Activated CD8-positive, alpha-beta memory T cell treated with anti-CD3 and anti-CD28 coated beads, Interleukin-2, amount 10 ng/mL, durations not matched to agents 7 days and 5 days (primary cell): Measurements from ENCODE around the gene BEST4. TPM values are rescaled to one million over a fixed set of nuclear protein-coding genes. Genes with fewer than 3 reads are reported as not detected.

ENCODE experiments used
- ATAC-seq: fragments of 150-1000 bp; cut with Tn5 transposase; one replicate; pipeline ENCODE4 v1.10.0; 2021; ENCODE audit warnings: moderate library complexity
- CTCF ChIA-PET: fragments of 350-600 bp; sonication (Branson Sonifier 250); formaldehyde crosslinking; loops from one replicate; lab custom pipeline; 2021; ENCODE audit warnings: antibody characterized with exemption; lab: Charles Lee
- DNase-seq: peaks from one replicate; pipeline ENCODE4 v3.0.0-alpha.2; 2020
- H3K27ac Mint-ChIP-seq: one replicate; pipeline ENCODE4 v1.8.0; 2021; ENCODE audit warnings: mild to moderate bottlenecking, mixed read lengths
- H3K27me3 Mint-ChIP-seq: one replicate; pipeline ENCODE4 v1.8.0; 2021; ENCODE audit warnings: mixed read lengths
- H3K36me3 Mint-ChIP-seq: one replicate; pipeline ENCODE4 v1.8.0; 2021; ENCODE audit warnings: mild to moderate bottlenecking, mixed read lengths
- H3K4me1 Mint-ChIP-seq: one replicate; pipeline ENCODE4 v1.8.0; 2021; ENCODE audit warnings: mixed read lengths
- H3K4me3 Mint-ChIP-seq: one replicate; pipeline ENCODE4 v1.8.0; 2021; ENCODE audit warnings: mild to moderate bottlenecking, moderate library complexity, mixed read lengths
- H3K9me3 Mint-ChIP-seq: one replicate; pipeline ENCODE4 v1.8.0; 2022; ENCODE audit warnings: low read depth, mixed read lengths
- total RNA-seq, 2 experiments: library from RNA; stranded (reverse); gene quantifications; one replicate each; pipeline ENCODE4 v1.2.3, GENCODE V29; 2021

The BEST4 gene
- total RNA-seq, 2 experiments from 2014 or later, result 0.73 to 0.79 TPM

GRCh38 chr1:44733784-44734183 lies 54.2 kb downstream of the BEST4 start:
- no peaks in the 10 kb centered on the region for H3K27me3 Mint-ChIP-seq
- H3K4me1 Mint-ChIP-seq, result peaks cover 23% of the 10 kb centered on the region
- no peaks in the 10 kb centered on the region for H3K9me3 Mint-ChIP-seq
- H3K36me3 Mint-ChIP-seq, result no peaks in the 10 kb centered on the region
- H3K27ac Mint-ChIP-seq, result no peak overlapping the region
- CTCF ChIA-PET, result interaction anchor here (0.9 to 7.7 kb wide), 4 partner anchors 12 to 60 kb away, joined by 3 to 60 read pairs (median 54); partner anchors contain the start of gene BEST4
- ATAC-seq, result no peak
- DNase-seq, result no peak
- H3K4me3 Mint-ChIP-seq, result no peak overlapping the region

Other genes starting within 250 kb of the BEST4 start
- 1 to 10 TPM; 3.6 to 3.7 TPM for gene TMEM53, start 113.7 kb downstream of the BEST4 start, total RNA-seq
- 10 to 100 TPM; 17.0 to 17.2 TPM for gene ARMH1, start 113.5 kb downstream of the BEST4 start, total RNA-seq
- not detected for gene RNU5D-1, start 57.0 kb downstream of the BEST4 start, total RNA-seq
- gene KIF2C, start 48.3 kb downstream of the BEST4 start, total RNA-seq, result 100 to 1,000 TPM; 102 to 107 TPM
- 1,000 to 10,000 TPM; 1,353 to 1,538 TPM for gene RPS8, start 12.6 kb downstream of the BEST4 start, total RNA-seq
- gene PLK3, start 12.2 kb upstream of the BEST4 start, total RNA-seq, result 10 to 100 TPM; 43.1 to 48.9 TPM
- gene DYNLT4, start 19.2 kb upstream of the BEST4 start, total RNA-seq, result 1 to 10 TPM in 1 of 2 experiments, under 1 TPM in 1; 0.40 to 1.3 TPM
- 1 to 10 TPM; 3.7 to 4.5 TPM for gene BTBD19, start 20.4 kb upstream of the BEST4 start, total RNA-seq
- 1 to 10 TPM in 1 of 2 experiments, under 1 TPM in 1; 0.82 to 3.6 TPM for gene PTCH2, start 55.1 kb upstream of the BEST4 start, total RNA-seq
- 10 to 100 TPM; 26.5 to 33.3 TPM for gene EIF2B3, start 198.4 kb upstream of the BEST4 start, total RNA-seq
- gene HECTD3, start 223.2 kb upstream of the BEST4 start, total RNA-seq, result 10 to 100 TPM; 31.5 to 32.6 TPM
- gene UROD, start 224.1 kb upstream of the BEST4 start, total RNA-seq, result 10 to 100 TPM; 68.5 to 72.7 TPM